ENCODE measurements around the gene THNSL1.
"Not testable (repeated sequence)": the region's sequence is repeated elsewhere in the genome, so short reads cannot be mapped to it uniquely, and the experiment has no call there.

THNSL1 gene, protein sequence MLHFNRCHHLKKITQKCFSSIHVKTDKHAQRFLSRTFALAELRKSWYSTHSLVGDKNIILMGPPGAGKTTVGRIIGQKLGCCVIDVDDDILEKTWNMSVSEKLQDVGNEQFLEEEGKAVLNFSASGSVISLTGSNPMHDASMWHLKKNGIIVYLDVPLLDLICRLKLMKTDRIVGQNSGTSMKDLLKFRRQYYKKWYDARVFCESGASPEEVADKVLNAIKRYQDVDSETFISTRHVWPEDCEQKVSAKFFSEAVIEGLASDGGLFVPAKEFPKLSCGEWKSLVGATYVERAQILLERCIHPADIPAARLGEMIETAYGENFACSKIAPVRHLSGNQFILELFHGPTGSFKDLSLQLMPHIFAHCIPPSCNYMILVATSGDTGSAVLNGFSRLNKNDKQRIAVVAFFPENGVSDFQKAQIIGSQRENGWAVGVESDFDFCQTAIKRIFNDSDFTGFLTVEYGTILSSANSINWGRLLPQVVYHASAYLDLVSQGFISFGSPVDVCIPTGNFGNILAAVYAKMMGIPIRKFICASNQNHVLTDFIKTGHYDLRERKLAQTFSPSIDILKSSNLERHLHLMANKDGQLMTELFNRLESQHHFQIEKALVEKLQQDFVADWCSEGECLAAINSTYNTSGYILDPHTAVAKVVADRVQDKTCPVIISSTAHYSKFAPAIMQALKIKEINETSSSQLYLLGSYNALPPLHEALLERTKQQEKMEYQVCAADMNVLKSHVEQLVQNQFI

GRCh38 chr10:25016376-25017153, at the start of gene THNSL1:
Gene THNSL1 (plus strand): TSS chr10:25016612. CDS start chr10:25023224, 6,612 bp downstream.
- in situ Hi-C loops (cut with MboI; ENCODE audit: low sequenced_read_pairs): no loop called here

- in situ Hi-C loops (cut with MboI; ENCODE audit: low sequenced_read_pairs): no loop called here
Observed at GRCh38 chr10:24966962-24967481, 49.4 kb upstream of the THNSL1 start.

GRCh38 chr10:24968349-24968748, 48.1 kb upstream of the THNSL1 start:
- in situ Hi-C loops (cut with MboI; ENCODE audit: low sequenced_read_pairs): no loop called here

- in situ Hi-C loops (cut with MboI; ENCODE audit: low sequenced_read_pairs): not testable (repeated sequence)
Observed at GRCh38 chr10:24968951-24969350, 47.5 kb upstream of the THNSL1 start.

- in situ Hi-C loops (cut with MboI; ENCODE audit: low sequenced_read_pairs): no loop called here
Observed at GRCh38 chr10:24969841-24970281, 46.6 kb upstream of the THNSL1 start.

GRCh38 chr10:24971374-24971773, 45.0 kb upstream of the THNSL1 start:
- in situ Hi-C loops (cut with MboI; ENCODE audit: low sequenced_read_pairs): no loop called here

- in situ Hi-C loops (cut with MboI; ENCODE audit: low sequenced_read_pairs): no loop called here
Observed at GRCh38 chr10:24973163-24973562, 43.2 kb upstream of the THNSL1 start.

GRCh38 chr10:24974976-24975375, 41.4 kb upstream of the THNSL1 start:
- in situ Hi-C loops (cut with MboI; ENCODE audit: low sequenced_read_pairs): no loop called here

GRCh38 chr10:24979685-24980084, 36.7 kb upstream of the THNSL1 start:
- in situ Hi-C loops (cut with MboI; ENCODE audit: low sequenced_read_pairs): no loop called here

- in situ Hi-C loops (cut with MboI; ENCODE audit: low sequenced_read_pairs): no loop called here
Observed at GRCh38 chr10:24981161-24981710, 35.2 kb upstream of the THNSL1 start.

- in situ Hi-C loops (cut with MboI; ENCODE audit: low sequenced_read_pairs): no loop called here
Observed at GRCh38 chr10:24982319-24983112, 33.9 kb upstream of the THNSL1 start.

GRCh38 chr10:24983130-24983529, 33.3 kb upstream of the THNSL1 start:
- in situ Hi-C loops (cut with MboI; ENCODE audit: low sequenced_read_pairs): no loop called here

GRCh38 chr10:24983946-24984345, 32.5 kb upstream of the THNSL1 start:
- in situ Hi-C loops (cut with MboI; ENCODE audit: low sequenced_read_pairs): no loop called here

- in situ Hi-C loops (cut with MboI; ENCODE audit: low sequenced_read_pairs): no loop called here
Observed at GRCh38 chr10:24984906-24985305, 31.5 kb upstream of the THNSL1 start.

GRCh38 chr10:24988831-24989640, 27.4 kb upstream of the THNSL1 start:
- in situ Hi-C loops (cut with MboI; ENCODE audit: low sequenced_read_pairs): no loop called here

DNA sequence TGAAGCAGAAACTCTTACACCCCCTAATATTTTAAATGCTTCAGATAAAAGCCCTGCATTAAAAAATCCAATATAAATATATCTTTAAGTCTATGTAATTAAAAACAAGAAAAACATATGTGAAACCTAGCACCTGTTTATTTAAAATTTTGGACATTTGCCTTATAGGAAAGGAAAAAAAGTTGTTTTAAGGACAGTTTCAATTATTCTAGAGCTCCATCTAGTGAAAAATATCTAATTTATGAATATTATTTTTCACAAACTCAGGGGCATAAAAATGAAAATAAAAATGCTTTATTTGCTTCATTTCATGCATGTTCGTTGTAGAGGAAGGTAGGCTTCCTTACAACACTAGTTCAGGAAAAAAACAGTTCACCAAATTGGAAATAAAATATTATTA, 26.5 kb upstream of the THNSL1 start:
- in situ Hi-C loops (cut with MboI; ENCODE audit: low sequenced_read_pairs): no loop called here

GRCh38 chr10:24991298-24991697, 25.1 kb upstream of the THNSL1 start:
- in situ Hi-C loops (cut with MboI; ENCODE audit: low sequenced_read_pairs): no loop called here

DNA sequence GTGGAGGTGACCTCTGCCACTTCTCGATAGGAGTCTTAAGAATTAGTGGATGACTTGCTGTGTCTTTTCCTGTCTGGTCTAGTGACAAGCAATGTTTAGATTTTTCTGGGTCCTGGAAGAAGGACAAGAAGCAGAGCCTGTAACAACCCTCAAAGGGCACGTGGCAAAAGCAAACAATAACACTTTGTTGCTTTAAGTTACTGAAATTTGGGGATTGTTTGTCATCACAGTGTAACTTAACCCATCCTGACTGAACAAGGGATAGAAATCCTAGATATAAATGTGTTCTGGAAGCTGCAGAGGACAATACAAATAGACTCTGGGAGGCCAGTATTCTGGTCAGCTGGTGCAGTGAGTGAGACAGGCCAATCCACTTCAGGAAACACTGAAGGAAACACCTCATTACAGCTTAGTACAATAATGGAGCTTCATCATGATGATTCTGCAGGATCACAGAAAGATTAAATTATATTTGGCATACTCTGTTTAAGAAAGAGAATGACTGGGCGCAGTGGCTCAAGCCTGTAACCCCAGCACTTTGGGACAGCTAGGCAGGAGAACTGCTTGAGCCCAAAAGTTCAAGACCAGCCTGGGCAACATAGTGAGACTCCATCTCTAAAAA, 23.8 kb upstream of the THNSL1 start:
- in situ Hi-C loops (cut with MboI; ENCODE audit: low sequenced_read_pairs): no loop called here

Measured in hTERT RPE-1 (cell line).